AG09319 (cell line): ENCODE measurements around the gene FGD5.

Experiments
- DNase-seq: peaks from one replicate; pipeline ENCODE4 v3.0.0-alpha.2; 2010; ENCODE audit warnings: low read depth; ENCODE audit errors: extremely low read depth
- TF ChIP-seq, protein P1 (sequence below): IDR thresholded peaks from 2 replicates; pipeline ENCODE4 v1.5.1; 2011; ENCODE audit warnings: low read depth, mild to moderate bottlenecking, inconsistent platforms, low read length, moderate library complexity

FGD5 gene

GRCh38 chr3:14849638-14850230 is 31.0 kb downstream of the FGD5 start:
- TF ChIP-seq, protein P1, sequence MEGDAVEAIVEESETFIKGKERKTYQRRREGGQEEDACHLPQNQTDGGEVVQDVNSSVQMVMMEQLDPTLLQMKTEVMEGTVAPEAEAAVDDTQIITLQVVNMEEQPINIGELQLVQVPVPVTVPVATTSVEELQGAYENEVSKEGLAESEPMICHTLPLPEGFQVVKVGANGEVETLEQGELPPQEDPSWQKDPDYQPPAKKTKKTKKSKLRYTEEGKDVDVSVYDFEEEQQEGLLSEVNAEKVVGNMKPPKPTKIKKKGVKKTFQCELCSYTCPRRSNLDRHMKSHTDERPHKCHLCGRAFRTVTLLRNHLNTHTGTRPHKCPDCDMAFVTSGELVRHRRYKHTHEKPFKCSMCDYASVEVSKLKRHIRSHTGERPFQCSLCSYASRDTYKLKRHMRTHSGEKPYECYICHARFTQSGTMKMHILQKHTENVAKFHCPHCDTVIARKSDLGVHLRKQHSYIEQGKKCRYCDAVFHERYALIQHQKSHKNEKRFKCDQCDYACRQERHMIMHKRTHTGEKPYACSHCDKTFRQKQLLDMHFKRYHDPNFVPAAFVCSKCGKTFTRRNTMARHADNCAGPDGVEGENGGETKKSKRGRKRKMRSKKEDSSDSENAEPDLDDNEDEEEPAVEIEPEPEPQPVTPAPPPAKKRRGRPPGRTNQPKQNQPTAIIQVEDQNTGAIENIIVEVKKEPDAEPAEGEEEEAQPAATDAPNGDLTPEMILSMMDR = no peak
- DNase-seq = no peak

DNA sequence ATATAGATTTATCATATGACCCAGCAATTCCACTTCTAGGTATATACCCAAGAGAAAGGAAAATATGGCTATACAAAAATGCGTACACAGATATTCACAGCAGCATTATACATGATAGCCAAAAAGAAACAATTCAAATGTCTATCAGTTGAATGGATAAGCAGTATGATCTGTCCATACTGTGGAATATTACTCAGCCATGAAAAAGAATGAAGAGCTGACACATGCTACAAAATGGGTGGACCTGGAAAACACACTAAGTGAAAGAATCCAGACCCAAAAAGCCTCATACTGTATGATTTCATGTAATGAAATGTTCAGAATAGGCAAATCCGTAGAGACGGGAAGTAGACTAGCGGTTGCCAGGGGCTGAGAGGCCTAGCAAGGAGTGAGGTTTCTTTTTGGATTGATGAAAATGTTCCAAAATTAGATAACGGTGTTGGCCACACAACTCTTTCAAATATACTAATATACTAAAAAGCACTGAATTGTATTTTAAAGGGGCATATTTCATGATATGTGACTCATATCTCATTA is 33.4 kb downstream of the FGD5 start:
- DNase-seq = no peak
- TF ChIP-seq, protein P1 = no peak

- DNase-seq = no peak
- TF ChIP-seq, protein P1 = no peak
These were observed 34.0 kb downstream of the FGD5 start for GRCh38 chr3:14852717-14853116.

DNA sequence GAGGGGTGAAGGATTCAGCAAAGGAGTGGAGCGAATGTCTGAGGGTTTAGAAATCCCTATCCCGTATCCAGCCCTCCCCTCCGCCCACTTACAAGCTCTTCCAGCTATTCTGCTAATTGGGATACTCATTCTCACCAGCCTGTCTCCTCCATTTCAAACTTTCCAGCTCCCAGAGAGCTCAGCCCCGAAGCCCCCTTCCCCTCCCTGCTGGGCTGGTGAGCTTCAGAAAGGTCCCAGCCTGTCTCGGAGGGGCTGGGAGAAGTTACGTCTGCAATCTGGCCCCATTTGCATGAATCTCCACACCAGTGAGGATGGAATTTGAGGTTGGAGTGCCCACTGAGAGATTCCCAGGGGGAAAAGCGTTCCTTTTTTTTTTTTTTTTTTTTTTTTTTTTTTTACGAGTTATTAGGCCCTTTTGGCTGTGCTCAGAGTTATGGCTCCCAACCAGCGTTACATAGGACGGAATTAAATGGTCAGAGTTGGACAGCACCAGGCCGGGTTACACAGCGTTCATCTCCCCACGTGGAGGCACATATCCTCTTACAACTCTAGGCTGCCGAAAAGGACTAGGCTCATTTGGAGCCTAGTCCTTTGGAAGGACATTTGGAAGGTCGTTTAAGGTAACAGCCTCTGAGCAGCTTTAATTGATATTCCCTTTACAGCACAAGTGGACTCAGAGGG is 34.6 kb downstream of the FGD5 start:
- no peak for DNase-seq
- TF ChIP-seq, protein P1 = no peak

DNA sequence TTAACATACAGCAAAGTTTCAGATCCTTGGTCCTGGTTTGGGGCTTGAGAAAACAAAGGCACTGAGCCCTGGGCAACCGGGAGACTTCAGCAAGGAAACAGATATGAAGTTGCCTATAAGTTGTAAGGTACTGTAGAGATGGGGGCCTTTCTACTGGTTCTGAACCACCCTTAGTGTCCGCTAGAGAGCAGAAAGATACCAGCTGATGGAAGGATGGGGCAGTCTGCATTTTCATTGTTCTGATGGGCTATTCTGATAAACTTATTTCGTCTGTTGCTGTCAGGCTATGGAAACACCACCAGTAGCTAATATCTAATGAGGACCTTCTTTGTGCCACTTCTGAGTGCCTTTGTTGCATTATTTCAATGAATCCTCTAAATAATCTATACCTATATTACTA is 38.7 kb downstream of the FGD5 start:
- no peak for DNase-seq
- TF ChIP-seq, protein P1 = no peak

GRCh38 chr3:14858105-14858504 is 39.3 kb downstream of the FGD5 start:
- TF ChIP-seq, protein P1 = no peak
- DNase-seq = no peak

- TF ChIP-seq, protein P1 = no peak
- no peak for DNase-seq
These were observed 41.1 kb downstream of the FGD5 start for GRCh38 chr3:14859880-14860279.
